Liver (tissue), 3 donors: ENCODE measurements around the gene PTCRA.

Experiments
- ATF3 ChIP-seq: IDR thresholded peaks from 2 replicates; pipeline ENCODE4 v1.6.1; 2016; ENCODE audit warnings: antibody characterized with exemption
- CTCF ChIP-seq: fragments of 150-350 bp; IDR thresholded peaks from 2 replicates; pipeline ENCODE4 v1.5.1; 2017; ENCODE audit warnings: improper control_type of control experiment, low read depth, low read length; ENCODE audit not compliant: missing input control
- EGR1 ChIP-seq, 2 donors: IDR thresholded peaks; 2 replicates each; pipeline ENCODE4 v1.6.1; 2016 to 2018; ENCODE audit warnings: antibody characterized with exemption in 2 of 2, low read depth in 2 of 2
- FOXA2 ChIP-seq: IDR thresholded peaks from 2 replicates; pipeline ENCODE4 v1.6.1; 2016; ENCODE audit warnings: antibody characterized with exemption
- GABPA ChIP-seq, 2 donors: IDR thresholded peaks in 1 of 2; conservative IDR thresholded peaks in 1 of 2; 2 replicates each; pipeline ENCODE4 v1.6.1; 2016; ENCODE audit warnings: antibody characterized with exemption in 2 of 2, mild to moderate bottlenecking in 1 of 2, moderate library complexity in 1 of 2
- HNF4A ChIP-seq, 2 donors: conservative IDR thresholded peaks; 2 replicates each; pipeline ENCODE4 v1.6.1; 2016; ENCODE audit warnings: antibody characterized with exemption in 2 of 2, mild to moderate bottlenecking in 2 of 2
- MAX ChIP-seq: IDR thresholded peaks from 2 replicates; pipeline ENCODE4 v1.6.1; 2016; ENCODE audit warnings: antibody characterized with exemption
- NR2F2 ChIP-seq: IDR thresholded peaks from 2 replicates; pipeline ENCODE4 v1.6.1; 2016; ENCODE audit warnings: antibody characterized with exemption
- RAD21 ChIP-seq, 2 donors: IDR thresholded peaks; 2 replicates each; pipeline ENCODE4 v1.6.1; 2016; ENCODE audit warnings: antibody characterized with exemption in 2 of 2, mild to moderate bottlenecking in 2 of 2
- REST ChIP-seq: IDR thresholded peaks from 2 replicates; pipeline ENCODE4 v1.6.1; 2016; ENCODE audit warnings: antibody characterized with exemption, mild to moderate bottlenecking
- RXRA ChIP-seq, 2 donors: IDR thresholded peaks; 2 replicates each; pipeline ENCODE4 v1.6.1; 2017 to 2018; ENCODE audit warnings: antibody characterized with exemption in 2 of 2, mild to moderate bottlenecking in 1 of 2
- SP1 ChIP-seq: IDR thresholded peaks from 2 replicates; pipeline ENCODE4 v1.6.1; 2018; ENCODE audit warnings: antibody characterized with exemption, mild to moderate bottlenecking
- TAF1 ChIP-seq: conservative IDR thresholded peaks from 2 replicates; pipeline ENCODE4 v1.6.1; 2016; ENCODE audit warnings: antibody characterized with exemption, mild to moderate bottlenecking
- YY1 ChIP-seq: IDR thresholded peaks from 2 replicates; pipeline ENCODE4 v1.6.1; 2016; ENCODE audit warnings: antibody characterized with exemption, mild to moderate bottlenecking
- donor health status: healthy.
- donor health status: healthy.

- TF ChIP-seq CTCF (no peak), REST (no peak), SP1 (no peak), YY1 (no peak), HNF4A (conservative IDR thresholded peaks at IDR 0.05) (no peak), GABPA (IDR thresholded peaks at IDR 0.05 in 1 of 2, conservative IDR thresholded peaks at IDR 0.05 in 1 of 2) (no peak), TAF1 (no peak), MAX (no peak), FOXA2 (no peak), RAD21 (IDR thresholded peaks at IDR 0.05) (no peak), NR2F2 (no peak), ATF3 (no peak), EGR1 (IDR thresholded peaks at IDR 0.05; ENCODE audit: low read depth in 2 of 2) (no peak), RXRA (IDR thresholded peaks at IDR 0.05) (no peak)
These were observed 42.5 kb upstream of the PTCRA start for GRCh38 chr6:42873313-42873712.
